Breast epithelium (tissue), 4 donors: ENCODE measurements around the gene SLC25A19. TPM values are rescaled to one million over a fixed set of nuclear protein-coding genes. Genes with fewer than 3 reads are reported as not detected.
A peak's percentile ranks its signal among the peaks of the same experiment; 100 is the strongest.
"Not testable (repeated sequence)": the region's sequence is repeated elsewhere in the genome, so short reads cannot be mapped to it uniquely, and the experiment has no call there.

Experiments
- DNase-seq, 2 donors: peaks; one replicate each; pipeline ENCODE4 v3.0.0-alpha.2; 2019; ENCODE audit warnings: low spot score in 2 of 2
- H3K27ac ChIP-seq, 2 donors: fragments of 200-600 bp; sonication (generic) in 1 of 2; one replicate each; pipeline ENCODE4 v1.5.1; 2016 to 2019; ENCODE audit warnings: mild to moderate bottlenecking in 1 of 2
- H3K27me3 ChIP-seq, 2 donors: fragments of 200-600 bp; sonication (generic) in 1 of 2; one replicate each; pipeline versions ENCODE4 v1.5.1 to v1.6.0; 2017 to 2019; ENCODE audit warnings: control low read depth in 1 of 2, mild to moderate bottlenecking in 1 of 2
- H3K36me3 ChIP-seq: fragments of 200-600 bp; one replicate; pipeline ENCODE4 v1.5.1; 2019
- H3K4me1 ChIP-seq, 2 donors: fragments of 200-600 bp; sonication (generic); one replicate each; pipeline ENCODE4 v1.5.1; 2016 to 2019; ENCODE audit warnings: control low read depth in 1 of 2
- H3K4me3 ChIP-seq, 3 donors: fragments of 200-600 bp; sonication (generic); 1 replicate in 2 of 3; 2 replicates in 1 of 3; pipeline ENCODE4 v1.5.1; 2016 to 2019; ENCODE audit warnings: mild to moderate bottlenecking in 3 of 3, moderate library complexity in 2 of 3
- H3K9me3 ChIP-seq, 2 donors: fragments of 200-600 bp; sonication (generic) in 1 of 2; one replicate each; pipeline ENCODE4 v1.5.1; 2016 to 2019; ENCODE audit warnings: control low read depth in 1 of 2
- CTCF ChIP-seq, 3 donors: fragments of 450-650 bp; IDR thresholded peaks; one replicate each; pipeline ENCODE4 v1.5.1; 2016 to 2017; ENCODE audit warnings: antibody characterized with exemption in 3 of 3, mild to moderate bottlenecking in 3 of 3, moderate library complexity in 3 of 3
- POLR2A ChIP-seq: fragments of 450-650 bp; IDR thresholded peaks from one replicate; pipeline ENCODE4 v1.6.1; 2016; ENCODE audit warnings: antibody characterized with exemption, mild to moderate bottlenecking, moderate library complexity
- POLR2AphosphoS5 ChIP-seq, 3 donors: sonication (generic); formaldehyde crosslinking; IDR thresholded peaks; one replicate each; pipeline ENCODE4 v1.6.1; 2017; ENCODE audit warnings: antibody characterized with exemption in 3 of 3
- intact Hi-C: fragments of 100-400 bp; cut with DNase I; formaldehyde crosslinking; loops from one replicate; pipeline ENCODE4 v1.15.1; 2023; ENCODE audit warnings: low total_unique reads
- total RNA-seq, 3 donors: library from RNA; depleted of rRNA; stranded (reverse); fragments of >200 nt; gene quantifications; one replicate each; pipeline ENCODE4 v1.1.0, GENCODE V29; 2016

The SLC25A19 gene
- total RNA-seq, 3 donors from 2014 or later: 11.4 to 13.8 (median 12.3) TPM

GRCh38 chr17:75261336-75262111 lies 27.7 kb downstream of the SLC25A19 start, which contains the start of the genes GGA3 and MRPS7:
Gene GGA3 (minus strand): TSS chr17:75261606. CDS start chr17:75261587, 19 bp downstream.
Gene MRPS7 (plus strand): TSS chr17:75261879. CDS start chr17:75261901, 22 bp downstream.
- Histone ChIP-seq H3K27ac (peak within 1 kb of the TSS; percentile 97 to 99), H3K4me1 (peaks cover 0 to 12% of the 10 kb centered on the region in 2 donors), H3K27me3 (no peaks in the 10 kb centered on the region), H3K36me3 (no peaks in the 10 kb centered on the region), H3K4me3 (peak within 1 kb of the TSS; percentile 89 to 100 (median 99)), H3K9me3 (no peaks in the 10 kb centered on the region)
- intact Hi-C loops: no loop called here
- peak; percentile 68 to 93 (median 91) for TF ChIP-seq POLR2AphosphoS5 (IDR thresholded peaks at IDR 0.05)
- peak in 1 of 3 donors; percentile 6 for TF ChIP-seq CTCF (IDR thresholded peaks at IDR 0.05)
- peak; percentile 59 for TF ChIP-seq POLR2A
- peak; percentile 95 to 96 for DNase-seq

- no peaks in the 10 kb centered on the region for H3K27me3 ChIP-seq
- no peak for DNase-seq
- no peaks in the 10 kb centered on the region for H3K9me3 ChIP-seq
- peak overlapping the region; percentile 97 to 99 for H3K27ac ChIP-seq
- TF ChIP-seq CTCF (IDR thresholded peaks at IDR 0.05) (no peak), POLR2A (no peak), POLR2AphosphoS5 (IDR thresholded peaks at IDR 0.05) (no peak)
- peak overlapping the region; percentile 89 to 100 (median 99) for H3K4me3 ChIP-seq
- H3K4me1 ChIP-seq: peaks cover 0 to 12% of the 10 kb centered on the region in 2 donors
- no peaks in the 10 kb centered on the region for H3K36me3 ChIP-seq
- intact Hi-C loops: no loop called here
These were observed 28.4 kb downstream of the SLC25A19 start for GRCh38 chr17:75260641-75261335.

- H3K27me3 ChIP-seq, H3K9me3 ChIP-seq, H3K27ac ChIP-seq, H3K36me3 ChIP-seq, intact Hi-C loops, H3K4me3 ChIP-seq, DNase-seq: not testable (repeated sequence)
- peaks cover 0 to 12% of the 10 kb centered on the region in 2 donors for H3K4me1 ChIP-seq
These were observed 32.0 kb downstream of the SLC25A19 start for GRCh38 chr17:75257228-75257627.

- DNase-seq, H3K4me3 ChIP-seq, H3K9me3 ChIP-seq, H3K36me3 ChIP-seq, intact Hi-C loops, H3K27ac ChIP-seq, H3K27me3 ChIP-seq: not testable (repeated sequence)
- peaks cover 0 to 12% of the 10 kb centered on the region in 2 donors for H3K4me1 ChIP-seq
These were observed 33.1 kb downstream of the SLC25A19 start for GRCh38 chr17:75255954-75256698.

- Histone ChIP-seq H3K27me3 (no peaks in the 10 kb centered on the region), H3K4me1 (peaks cover 0 to 8% of the 10 kb centered on the region in 2 donors), H3K4me3 (no peak overlapping the region), H3K9me3 (no peaks in the 10 kb centered on the region), H3K36me3 (no peaks in the 10 kb centered on the region), H3K27ac (no peak overlapping the region)
- DNase-seq: no peak
- intact Hi-C loops: no loop called here
- no peak for TF ChIP-seq POLR2AphosphoS5 (IDR thresholded peaks at IDR 0.05)
- TF ChIP-seq CTCF (IDR thresholded peaks at IDR 0.05): no peak
- TF ChIP-seq POLR2A: no peak
These were observed 37.0 kb downstream of the SLC25A19 start for GRCh38 chr17:75252039-75252816.
